Keratinocyte (primary cell): ENCODE results near the gene SPATA45. TPM values are rescaled to one million over a fixed set of nuclear protein-coding genes. Genes with fewer than 3 reads are reported as not detected.

ENCODE experiments used
- DNase-seq: peaks from one replicate; pipeline ENCODE4 v3.0.0-alpha.2; 2011; ENCODE audit warnings: low read depth, missing footprints, low spot score
- FAIRE-seq: peaks from 2 replicates; lab custom pipeline; 2011; peaks lifted over from hg19 to GRCh38; lab: Jason Lieb, UNC
- H2AFZ ChIP-seq: 2 replicates; pipeline ENCODE4 v1.6.0; 2012; ENCODE audit warnings: low read length, control low read depth, inconsistent platforms; ENCODE audit not compliant: control insufficient read depth
- H3K27ac ChIP-seq: 2 replicates; pipeline ENCODE4 v1.5.1; 2011; ENCODE audit warnings: low read length; ENCODE audit not compliant: control insufficient read depth, insufficient read depth
- H3K27me3 ChIP-seq: 3 replicates; pipeline ENCODE4 v1.6.0; 2011; ENCODE audit warnings: low read length; ENCODE audit not compliant: control insufficient read depth, insufficient read depth; ENCODE audit errors: extremely low read depth
- H3K36me3 ChIP-seq, 2 experiments: 2 replicates in 1 of 2; 3 replicates in 1 of 2; pipeline ENCODE4 v1.5.1; 2011; ENCODE audit warnings: low read length in 2 of 2, mild to moderate bottlenecking in 1 of 2; ENCODE audit not compliant: control insufficient read depth in 2 of 2, insufficient read depth in 2 of 2; ENCODE audit errors: extremely low read depth in 1 of 2
- H3K4me1 ChIP-seq: 3 replicates; pipeline ENCODE4 v1.5.1; 2011; ENCODE audit warnings: low read length; ENCODE audit not compliant: control insufficient read depth, insufficient read depth; ENCODE audit errors: extremely low read depth
- H3K4me2 ChIP-seq: 3 replicates; pipeline ENCODE4 v1.6.0; 2011; ENCODE audit warnings: low read depth, low read length; ENCODE audit not compliant: control insufficient read depth, insufficient read depth; ENCODE audit errors: extremely low read depth
- H3K4me3 ChIP-seq, 3 experiments: fragments of 200-600 bp in 1 of 3; sonication (generic) in 1 of 3; 2 replicates in 2 of 3; 3 replicates in 1 of 3; pipeline ENCODE4 v1.5.1; 2011 to 2016; ENCODE audit warnings: low read length in 3 of 3, mild to moderate bottlenecking in 3 of 3, control low read depth in 2 of 3, inconsistent platforms in 1 of 3, low read depth in 1 of 3, mixed read lengths in 1 of 3, mixed run types in 1 of 3, moderate library complexity in 1 of 3; ENCODE audit not compliant: control insufficient read depth in 2 of 3, insufficient read depth in 2 of 3; ENCODE audit errors: extremely low read depth in 1 of 3
- H3K79me2 ChIP-seq: 2 replicates; pipeline ENCODE4 v1.6.0; 2012; ENCODE audit warnings: low read length; ENCODE audit not compliant: control insufficient read depth, insufficient read depth
- H3K9ac ChIP-seq: 3 replicates; pipeline ENCODE4 v1.6.0; 2011; ENCODE audit warnings: low read length; ENCODE audit not compliant: control insufficient read depth, insufficient read depth; ENCODE audit errors: extremely low read depth
- H3K9me1 ChIP-seq: 3 replicates; pipeline ENCODE4 v1.6.0; 2011; ENCODE audit warnings: low read length; ENCODE audit not compliant: control insufficient read depth, insufficient read depth; ENCODE audit errors: extremely low read depth
- H3K9me3 ChIP-seq: 2 replicates; pipeline ENCODE4 v1.5.1; 2012; ENCODE audit warnings: low read depth, low read length; ENCODE audit not compliant: control insufficient read depth
- H4K20me1 ChIP-seq: 3 replicates; pipeline ENCODE4 v1.6.0; 2011; ENCODE audit warnings: low read length; ENCODE audit not compliant: control insufficient read depth, insufficient read depth; ENCODE audit errors: extremely low read depth
- CTCF ChIP-seq, 3 experiments: IDR thresholded peaks in 1 of 3; conservative IDR thresholded peaks in 1 of 3; optimal IDR thresholded peaks in 1 of 3; 2 replicates in 2 of 3; 3 replicates in 1 of 3; pipeline versions ENCODE3 to v1.5.1; 2011; ENCODE audit warnings: low read length in 3 of 3, mild to moderate bottlenecking in 3 of 3, moderate library complexity in 2 of 3, control low read depth in 1 of 3, inconsistent platforms in 1 of 3; ENCODE audit not compliant: insufficient read depth in 2 of 3; ENCODE audit errors: extremely low read depth in 1 of 3
- EZH2 ChIP-seq: IDR thresholded peaks from one replicate; pipeline ENCODE4 v1.6.1; 2012; ENCODE audit warnings: inconsistent platforms, mild to moderate bottlenecking, low read length, moderate library complexity
- dilution Hi-C: fragments of 300-500 bp; cut with MboI; formaldehyde crosslinking; loops from one replicate; pipeline ENCODE4 v1.7.0; 2020; ENCODE audit warnings: low sequenced_read_pairs; ENCODE audit not compliant: extremely low pct_ligation_motif_present
- polyA plus RNA-seq, 5 experiments: library from polyadenylated mRNA; depleted of rRNA in 3 of 5; stranded (reverse) in 3 of 5; stranded (forward) in 1 of 5; unstranded in 1 of 5; fragments of >200 nt; gene quantifications; 1 replicate in 1 of 5; 2 replicates in 3 of 5; 3 replicates in 1 of 5; pipeline versions ENCODE4 v1.2.1 to v1.2.3, GENCODE V29; 2011 to 2012; ENCODE audit warnings: missing spikeins in 2 of 5, low read depth in 1 of 5, low replicate concordance in 1 of 5

Gene SPATA45
- polyA plus RNA-seq, 1 donor (not counting 4 experiments of a cell fraction or from before 2014, with no cell fraction given): not detected

- dilution Hi-C loops: no loop called here
- H3K9ac ChIP-seq: no peak overlapping the region
- no peaks in the 10 kb centered on the region for H4K20me1 ChIP-seq
- no peak overlapping the region for H3K4me2 ChIP-seq
- H3K9me1 ChIP-seq: no peaks in the 10 kb centered on the region
- no peaks in the 10 kb centered on the region for H3K9me3 ChIP-seq
- no peaks in the 10 kb centered on the region for H3K79me2 ChIP-seq
- H2AFZ ChIP-seq: no peak overlapping the region
- TF ChIP-seq EZH2: no peak
- TF ChIP-seq CTCF (optimal IDR thresholded peaks at IDR 0.05 in 1 of 3, IDR thresholded peaks at IDR 0.05 in 1 of 3, conservative IDR thresholded peaks at IDR 0.05 in 1 of 3; ENCODE audit: extremely low read depth in 1 of 3, insufficient read depth in 2 of 3, low read length in 3 of 3): no peak
- FAIRE-seq: no peak
- no peaks in the 10 kb centered on the region for H3K36me3 ChIP-seq
- no peak overlapping the region for H3K4me3 ChIP-seq
- no peaks in the 10 kb centered on the region for H3K4me1 ChIP-seq
- no peak overlapping the region for H3K27ac ChIP-seq
- H3K27me3 ChIP-seq: no peaks in the 10 kb centered on the region
- no peak for DNase-seq
Observed at GRCh38 chr1:212816567-212817278, 30.7 kb downstream of the SPATA45 start.

GRCh38 chr1:212814537-212815334, 32.7 kb downstream of the SPATA45 start:
- Histone ChIP-seq H2AFZ (no peak overlapping the region), H3K36me3 (no peaks in the 10 kb centered on the region), H3K9me1 (no peaks in the 10 kb centered on the region), H3K4me1 (no peaks in the 10 kb centered on the region), H3K9me3 (no peaks in the 10 kb centered on the region), H4K20me1 (no peaks in the 10 kb centered on the region), H3K79me2 (no peaks in the 10 kb centered on the region), H3K4me3 (no peak overlapping the region), H3K27me3 (no peaks in the 10 kb centered on the region), H3K9ac (no peak overlapping the region), H3K4me2 (no peak overlapping the region), H3K27ac (no peak overlapping the region)
- DNase-seq: no peak
- no peak for FAIRE-seq
- dilution Hi-C loops: no loop called here
- peak in 1 of 3 experiments; percentile 22 for TF ChIP-seq CTCF (optimal IDR thresholded peaks at IDR 0.05 in 1 of 3, IDR thresholded peaks at IDR 0.05 in 1 of 3, conservative IDR thresholded peaks at IDR 0.05 in 1 of 3; ENCODE audit: extremely low read depth in 1 of 3, insufficient read depth in 2 of 3, low read length in 3 of 3)
- no peak for TF ChIP-seq EZH2
